Medulla oblongata (tissue), 1 donor: ENCODE data around the gene ZEB2.

Experiments used
- DNase-seq: peaks from one replicate; pipeline ENCODE4 v3.0.0-alpha.2; 2015; ENCODE audit errors: extremely low spot score

ZEB2 gene

DNA sequence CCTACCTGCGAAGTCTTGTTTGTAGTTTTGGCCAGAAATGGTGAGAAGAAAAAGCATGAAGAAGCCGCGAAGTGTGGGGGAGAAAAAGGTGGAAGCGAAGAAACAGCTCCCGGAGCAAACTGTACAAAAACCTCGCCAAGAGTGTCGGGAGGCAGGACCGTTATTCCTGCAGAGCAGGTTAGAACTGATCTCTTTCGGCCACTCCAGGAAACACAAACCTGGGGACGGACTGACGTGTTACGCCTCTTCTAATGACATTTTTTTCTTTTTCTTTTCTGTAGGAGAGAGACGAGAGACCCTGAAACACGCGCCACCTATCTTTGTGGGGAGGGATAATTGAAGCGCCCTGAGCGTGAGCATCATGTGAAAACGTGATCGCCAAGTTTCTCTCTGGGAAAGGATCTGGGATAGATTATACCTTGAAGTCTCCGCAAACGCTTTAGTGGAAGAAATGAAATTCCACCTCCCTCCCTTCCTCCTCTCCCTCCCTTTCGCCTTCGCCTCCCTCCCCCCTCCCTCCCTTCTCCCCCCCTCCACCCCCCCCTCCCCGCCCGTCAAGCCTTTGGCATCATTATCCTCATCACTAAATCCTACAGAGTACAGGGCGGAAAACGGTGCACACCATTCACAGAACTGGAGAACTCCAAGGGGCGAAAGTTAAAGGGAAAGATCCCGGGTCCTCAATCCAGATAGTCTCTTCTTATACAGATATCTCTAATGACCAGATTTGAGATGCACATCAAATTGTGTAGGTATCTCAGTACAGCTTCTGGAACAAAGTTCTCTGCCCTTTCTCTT, at the start of gene ZEB2:
ZEB2 (minus strand) TSS at position 186 of the 798 bp plus-strand sequence. CDS start 2,769 bp downstream, outside the sequence.
- peak; percentile 90 for DNase-seq

DNA sequence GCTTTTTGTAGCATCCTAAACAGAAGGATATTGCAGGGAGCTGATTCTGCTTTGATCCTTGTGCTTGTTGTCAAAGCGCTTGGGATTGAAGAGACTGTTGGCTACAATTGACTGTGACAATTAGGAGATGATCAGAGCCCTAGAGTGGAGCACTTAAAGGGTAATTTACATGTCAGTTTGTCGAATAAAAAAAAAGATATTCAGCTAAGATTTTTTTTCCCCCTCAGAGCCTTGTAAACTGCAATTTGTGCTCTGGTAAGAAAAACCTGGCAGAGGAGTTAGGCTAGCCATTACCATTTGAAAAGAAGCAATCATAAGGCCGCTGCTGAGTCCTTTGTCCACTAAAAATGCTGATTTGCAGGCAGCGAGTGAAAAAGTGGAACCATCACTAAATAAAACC, 47.8 kb upstream of the ZEB2 start:
- DNase-seq: peak; percentile 25

DNA sequence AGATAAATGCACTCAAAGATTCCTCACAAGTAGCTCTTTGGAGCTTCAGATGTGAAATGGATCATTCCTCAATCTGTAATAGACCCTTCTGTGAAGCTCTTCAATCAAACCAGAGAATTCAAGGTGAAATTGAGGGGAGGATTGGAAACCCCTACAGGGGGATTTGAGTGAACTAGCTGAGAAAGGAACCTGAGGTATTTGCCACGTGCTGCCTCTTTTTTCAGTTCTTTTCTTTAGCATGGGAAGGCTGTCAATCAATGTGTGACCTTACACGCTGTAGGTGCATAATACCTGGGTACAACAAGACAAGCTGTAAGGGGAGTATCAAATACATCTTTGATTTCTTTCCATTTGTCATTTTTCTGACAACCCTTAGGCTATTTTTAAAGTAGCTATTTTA, 46.5 kb upstream of the ZEB2 start:
- DNase-seq: no peak

DNA sequence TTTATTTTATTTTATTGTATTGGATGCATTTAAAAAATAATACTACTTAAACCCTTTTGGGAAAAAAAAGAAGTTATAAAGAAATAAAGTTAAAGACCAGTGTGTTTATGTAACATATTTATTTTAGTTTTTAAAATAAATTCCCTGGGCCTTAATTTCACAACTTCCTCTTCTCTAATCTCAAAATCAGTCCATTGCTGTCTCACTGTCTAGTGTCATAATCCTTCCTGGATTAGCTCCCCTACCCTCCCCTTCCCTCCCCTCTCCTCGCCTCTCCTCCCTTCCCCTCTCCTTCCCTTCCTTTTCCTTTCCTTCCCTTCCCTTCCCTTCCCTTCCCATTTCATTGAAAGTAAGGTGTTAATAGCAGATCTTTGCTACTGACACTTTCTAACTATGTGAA, 40.3 kb upstream of the ZEB2 start:
- DNase-seq: no peak

DNA sequence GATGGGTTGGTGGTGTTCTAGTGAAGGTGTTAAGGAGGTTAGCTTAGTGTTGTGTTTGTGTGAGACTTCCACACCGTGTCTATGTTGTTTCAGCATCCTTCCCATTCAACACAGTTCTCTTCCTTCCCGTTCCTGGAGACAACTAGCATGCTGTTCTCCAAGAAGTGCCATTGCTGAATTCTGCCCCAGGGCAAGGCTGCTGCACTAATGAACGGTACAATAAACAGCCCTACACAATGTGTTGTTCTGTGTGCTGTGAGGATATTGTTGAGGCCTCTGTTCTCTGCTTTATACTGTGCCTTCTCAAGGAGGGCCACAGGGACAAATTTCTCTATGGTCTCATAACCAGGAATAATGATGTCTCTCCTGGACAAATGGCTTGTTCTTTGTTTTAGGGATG, 39.8 kb upstream of the ZEB2 start:
- DNase-seq: no peak

DNA sequence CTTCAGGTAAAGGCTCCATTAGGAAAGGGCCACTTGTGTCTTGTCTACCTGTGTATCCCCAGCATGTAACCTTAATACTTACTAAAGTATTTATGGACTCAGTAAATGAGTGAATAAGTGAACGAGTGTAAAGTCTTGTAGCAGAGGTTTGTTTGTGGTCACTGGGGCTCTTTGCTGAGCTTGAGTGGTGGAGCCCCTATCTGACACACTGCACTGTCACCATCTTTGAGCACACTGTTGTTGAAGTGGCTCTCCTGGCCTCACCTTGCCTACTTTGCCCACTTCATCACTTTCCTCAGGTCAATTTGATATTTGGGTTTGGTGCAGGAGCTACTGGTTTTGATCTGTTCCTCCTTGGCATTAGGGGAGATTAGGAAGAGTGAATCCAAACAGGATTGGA, 39.3 kb upstream of the ZEB2 start:
- DNase-seq: no peak

DNA sequence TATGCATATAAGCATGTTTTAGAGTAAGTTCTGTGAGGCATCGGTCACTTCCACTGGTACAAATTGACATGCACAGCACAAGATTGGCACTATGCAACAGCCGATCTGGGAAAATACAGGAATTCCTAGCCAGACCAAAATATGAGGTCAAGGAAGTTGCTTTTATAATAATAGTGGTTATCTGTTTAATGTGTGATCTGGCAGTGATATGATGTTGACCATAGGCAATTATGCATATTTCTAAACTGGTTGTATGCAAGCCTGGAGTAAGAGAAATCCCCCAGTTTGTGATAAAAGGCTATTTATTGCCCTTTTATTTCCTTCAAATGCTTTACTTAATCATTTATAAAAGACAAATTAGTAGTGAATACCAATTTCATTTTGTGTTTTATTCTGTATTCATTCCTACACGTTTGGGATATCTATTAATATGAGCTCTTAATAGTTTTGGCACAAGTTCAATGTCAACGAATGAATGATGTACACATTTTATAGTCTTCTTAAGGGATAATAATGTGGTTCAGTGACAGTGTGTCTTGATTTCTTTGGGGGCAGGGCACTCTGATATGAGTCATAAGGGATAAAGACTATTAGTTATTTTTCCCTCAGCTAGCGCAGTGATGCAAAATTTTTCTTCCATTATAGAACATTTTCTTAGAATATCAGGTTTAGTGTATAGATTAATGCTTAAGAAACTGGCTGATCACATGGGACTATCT, 34.7 kb upstream of the ZEB2 start:
- no peak for DNase-seq

DNA sequence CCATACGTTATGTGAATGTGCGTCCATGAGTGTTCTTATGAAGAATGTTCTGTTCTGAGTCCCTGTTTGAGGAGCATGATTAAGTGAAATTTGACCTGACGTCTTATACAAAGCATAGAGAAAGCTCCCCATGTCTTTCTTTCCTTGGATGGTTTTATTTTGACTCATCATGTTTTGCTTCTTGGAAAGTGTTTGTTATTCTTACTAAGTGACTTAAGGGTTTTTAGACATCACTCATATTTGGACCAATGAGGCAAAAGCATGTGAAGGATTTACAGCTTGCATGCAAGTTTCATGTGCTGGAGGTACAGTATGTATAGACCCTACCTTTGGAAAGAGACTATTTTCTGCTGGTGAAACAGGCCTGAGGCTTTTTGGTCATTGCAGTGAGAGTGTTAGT, 33.5 kb upstream of the ZEB2 start:
- DNase-seq: no peak

DNA sequence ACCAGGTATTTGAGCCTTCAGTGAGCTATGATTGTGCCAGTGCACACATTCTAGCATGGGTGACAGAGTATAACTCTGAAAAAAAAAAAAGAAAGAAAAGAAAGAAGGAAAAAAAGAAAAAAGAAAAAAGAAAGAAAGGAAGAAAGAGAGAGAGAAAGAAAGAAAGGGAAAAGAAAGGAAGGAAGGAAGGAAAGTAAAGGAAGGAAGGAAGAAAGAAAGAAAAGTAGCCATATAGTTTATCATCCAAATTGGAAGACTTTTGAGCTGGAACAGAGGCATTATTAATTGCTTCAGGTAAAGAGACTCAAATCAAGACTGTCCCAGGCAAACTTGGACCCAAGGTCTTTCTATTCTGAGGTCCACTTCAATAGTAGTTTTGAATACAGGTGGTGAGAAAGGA, 32.9 kb upstream of the ZEB2 start:
- DNase-seq: no peak

DNA sequence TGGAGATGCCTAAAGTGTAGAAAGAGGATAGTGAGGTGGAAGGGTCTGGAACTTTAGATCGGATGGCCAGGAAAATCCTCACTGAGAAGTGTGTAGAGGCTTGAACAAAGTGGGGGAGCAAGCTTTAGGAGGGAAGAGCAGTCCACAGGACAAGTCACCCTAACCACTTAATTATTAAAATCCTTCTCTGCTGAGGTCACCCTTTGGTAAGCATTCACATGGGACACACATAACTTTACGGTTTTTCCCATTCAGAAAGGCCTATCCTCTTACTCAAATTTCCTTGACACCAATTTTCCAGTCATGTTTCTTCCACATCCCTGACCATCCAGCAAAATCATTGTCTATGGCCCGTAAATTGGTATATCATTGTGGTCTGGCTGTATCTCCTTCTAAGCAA, 31.0 kb upstream of the ZEB2 start:
- DNase-seq: no peak

DNA sequence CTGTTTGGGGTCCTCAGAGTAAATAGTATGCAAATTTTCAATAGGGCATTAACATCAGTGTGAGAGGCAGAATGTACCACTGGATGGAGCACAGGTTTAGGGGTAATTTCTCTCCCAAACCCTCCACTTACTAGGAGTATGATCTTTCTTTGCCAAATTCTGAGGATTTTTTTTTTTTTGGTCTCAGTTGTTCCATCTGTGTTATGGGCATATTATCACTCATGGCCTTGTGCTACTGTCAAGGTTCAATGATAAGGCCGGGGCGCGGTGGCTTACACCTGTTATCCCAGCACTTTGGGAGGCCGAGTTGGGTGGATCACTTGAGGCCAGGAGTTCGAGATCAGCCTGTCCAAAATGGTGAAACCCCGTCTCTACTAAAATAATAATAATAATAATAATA, 30.2 kb upstream of the ZEB2 start:
- DNase-seq: no peak

DNA sequence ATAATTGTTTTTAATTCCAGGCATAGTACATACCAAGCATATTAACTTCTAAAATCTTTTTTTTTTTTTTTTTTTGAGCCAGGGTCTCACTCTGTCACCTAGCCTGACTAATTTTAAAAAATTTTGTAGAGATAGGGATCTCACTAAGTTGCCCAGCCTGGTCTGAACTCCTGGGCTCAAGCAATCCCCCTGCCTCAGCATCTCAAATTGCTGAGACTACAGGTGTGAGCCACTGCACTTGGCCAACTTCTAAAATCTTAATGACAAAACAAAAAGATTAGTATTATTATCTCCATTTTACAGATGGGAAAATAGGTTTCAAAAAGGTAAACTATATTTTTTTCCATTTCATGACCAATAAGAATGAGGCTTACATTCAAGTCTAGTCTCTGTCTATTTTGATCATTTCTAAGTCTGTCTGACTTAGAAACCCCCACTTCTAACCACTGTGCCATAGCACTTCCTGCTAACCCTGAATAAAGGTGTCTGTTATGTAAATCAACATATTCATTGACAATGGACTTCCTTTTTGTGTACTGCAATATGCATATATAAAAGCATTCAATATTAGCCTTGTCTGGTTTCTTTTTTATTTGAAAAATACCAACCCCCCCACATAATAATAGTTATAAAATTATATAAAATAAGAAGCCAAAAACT, 28.7 kb upstream of the ZEB2 start:
- no peak for DNase-seq

DNA sequence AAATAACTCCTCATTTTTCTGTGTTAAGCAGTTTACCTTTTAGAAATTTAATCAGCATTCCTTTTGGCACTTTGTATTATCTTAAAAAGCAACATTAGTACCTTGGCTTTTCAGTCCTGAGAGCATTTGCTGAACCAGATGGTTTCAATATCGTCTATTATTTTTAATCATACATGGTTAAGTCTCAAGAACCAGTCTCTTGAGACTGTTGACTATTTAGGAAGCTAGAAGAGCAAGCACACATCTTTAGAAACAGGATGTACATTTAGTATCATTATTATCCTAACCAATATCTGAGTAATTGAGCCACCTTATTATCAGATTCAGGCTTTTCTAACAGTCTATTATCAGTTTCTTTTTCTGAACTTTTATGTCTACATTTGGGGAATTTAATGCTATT, 28.2 kb upstream of the ZEB2 start:
- DNase-seq: no peak

DNA sequence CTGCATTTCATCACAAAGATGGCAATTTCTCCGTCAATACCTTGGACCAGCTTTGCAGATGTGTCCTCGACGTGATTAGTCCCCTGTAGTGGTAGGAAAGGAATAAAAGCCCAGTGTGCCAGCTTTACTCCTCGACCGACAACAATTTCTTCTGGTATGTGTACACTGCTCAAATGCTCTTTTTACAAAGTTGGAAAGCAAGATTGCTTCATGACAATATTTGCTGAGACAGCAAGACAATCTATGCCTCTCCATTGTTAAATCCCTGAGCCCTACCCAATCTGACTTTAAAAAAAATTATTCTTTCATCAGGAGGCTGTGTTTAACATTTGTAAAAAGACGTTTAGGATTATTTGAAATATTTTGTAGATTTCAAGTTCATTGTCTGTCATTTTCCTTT, 27.6 kb upstream of the ZEB2 start:
- no peak for DNase-seq

DNA sequence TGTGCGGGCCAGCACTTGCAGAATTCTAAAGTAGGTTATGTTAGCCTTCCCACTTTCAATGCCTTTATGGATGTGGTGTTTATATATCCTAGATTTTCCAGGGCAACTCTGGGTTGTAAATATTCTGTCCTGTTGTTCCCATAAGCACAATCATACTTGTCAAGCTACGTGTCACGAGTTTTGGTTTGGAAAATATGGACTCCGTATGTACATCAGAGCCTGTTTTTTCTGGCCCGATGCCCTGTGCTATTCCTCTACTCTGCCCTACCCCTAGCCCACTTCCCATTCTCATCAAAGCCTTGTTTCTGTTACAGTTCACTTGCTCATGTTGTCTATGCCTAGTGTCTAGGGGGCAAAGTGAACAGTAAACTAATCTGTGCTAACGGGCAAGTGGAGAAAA, 27.0 kb upstream of the ZEB2 start:
- DNase-seq: peak; percentile 17

DNA sequence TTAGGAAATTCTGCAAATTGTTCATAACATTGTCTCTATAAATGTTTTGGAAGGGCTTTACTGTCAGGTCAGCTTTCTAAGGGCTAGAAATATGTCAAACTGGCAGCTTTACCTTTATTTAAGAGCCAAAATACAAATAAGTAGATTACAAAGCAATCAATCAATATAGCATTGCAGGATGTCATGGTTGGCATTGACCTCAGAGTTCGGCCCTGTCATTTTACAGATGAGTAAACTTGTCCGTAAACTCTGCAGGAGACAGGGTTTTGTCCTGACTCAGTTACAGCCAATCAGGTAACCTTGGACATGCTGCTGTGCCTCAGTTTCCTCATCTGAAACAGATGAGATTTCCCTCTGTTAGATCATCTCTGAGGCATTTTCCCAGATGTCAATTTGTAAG, 25.9 kb upstream of the ZEB2 start:
- DNase-seq: no peak

DNA sequence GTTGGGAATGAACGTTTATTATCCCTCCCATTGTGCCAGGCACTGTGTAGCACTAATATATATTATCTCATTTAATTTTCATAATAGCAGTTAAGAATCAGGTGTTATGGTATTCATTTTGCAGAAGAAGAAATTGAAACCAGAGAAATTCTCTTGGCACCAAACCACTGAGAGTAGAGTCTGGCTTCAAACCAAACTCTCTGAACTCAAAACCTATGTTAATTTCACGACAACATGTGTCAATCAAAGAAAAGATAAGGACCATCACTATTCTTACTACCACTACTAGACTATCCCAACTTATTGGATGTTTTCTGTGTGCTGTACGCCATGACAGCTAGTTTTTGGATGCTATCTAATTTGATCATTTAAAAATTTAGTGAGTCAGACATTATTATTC, 24.1 kb upstream of the ZEB2 start:
- DNase-seq: no peak

DNA sequence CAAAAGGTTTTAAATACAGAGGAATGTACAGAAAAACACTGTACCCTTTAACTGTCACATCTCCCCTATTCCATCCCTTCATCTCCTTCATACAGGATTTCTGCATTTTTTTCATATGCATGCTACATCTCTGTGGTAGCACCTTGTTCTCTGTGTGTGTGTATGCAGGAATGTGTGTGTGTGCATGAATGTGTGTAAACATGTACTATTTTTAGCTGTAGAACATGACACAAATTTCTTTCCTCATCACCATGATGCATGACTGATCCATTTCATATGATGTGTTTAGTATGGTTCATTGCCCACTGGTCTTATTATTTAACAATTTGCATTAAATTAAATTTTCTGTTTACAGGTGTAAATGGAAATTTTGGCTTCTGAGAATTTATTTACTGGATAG, 21.5 kb upstream of the ZEB2 start:
- DNase-seq: no peak

DNA sequence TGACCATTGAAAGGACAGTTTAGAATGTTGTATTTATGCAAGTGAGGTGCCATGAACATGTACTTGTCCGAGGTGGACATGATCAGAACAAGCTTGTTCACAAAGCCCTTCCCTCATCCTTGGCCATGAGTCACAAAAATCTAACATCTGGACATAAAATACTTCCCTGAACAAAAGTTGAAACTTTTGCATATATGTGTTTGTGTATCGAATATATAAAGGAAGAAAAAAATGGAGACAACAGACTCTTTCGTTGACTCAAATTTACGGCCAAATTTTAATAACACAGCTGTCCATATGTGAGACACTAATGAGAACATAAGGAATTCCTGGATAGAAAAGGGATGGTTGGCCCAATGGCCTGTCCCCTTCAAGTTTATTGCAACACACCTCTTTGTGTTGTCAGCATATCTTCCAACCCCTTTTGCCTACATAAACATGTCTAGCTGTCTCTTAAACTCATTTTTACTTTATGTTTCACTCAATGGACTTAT, 19.4 kb upstream of the ZEB2 start:
- no peak for DNase-seq

DNA sequence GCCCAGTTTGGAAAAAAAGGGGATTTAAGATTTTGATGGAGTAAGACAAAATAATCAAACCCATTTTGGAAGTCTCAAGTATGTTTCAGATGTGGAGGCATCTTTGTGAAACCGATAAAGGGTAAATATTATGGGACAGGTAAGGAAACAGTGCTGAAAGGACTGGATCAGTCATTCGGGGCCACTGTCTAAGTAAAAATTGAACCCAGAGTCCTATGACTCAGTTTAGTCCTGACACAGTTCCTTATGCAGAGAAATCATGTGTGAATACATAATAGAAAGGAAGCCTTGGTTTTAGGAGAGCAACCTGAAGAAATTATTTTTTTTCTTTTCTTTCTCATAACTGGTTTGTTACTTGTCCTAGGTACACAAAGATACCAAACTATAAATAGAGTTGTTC, 15.4 kb upstream of the ZEB2 start:
- no peak for DNase-seq

DNA sequence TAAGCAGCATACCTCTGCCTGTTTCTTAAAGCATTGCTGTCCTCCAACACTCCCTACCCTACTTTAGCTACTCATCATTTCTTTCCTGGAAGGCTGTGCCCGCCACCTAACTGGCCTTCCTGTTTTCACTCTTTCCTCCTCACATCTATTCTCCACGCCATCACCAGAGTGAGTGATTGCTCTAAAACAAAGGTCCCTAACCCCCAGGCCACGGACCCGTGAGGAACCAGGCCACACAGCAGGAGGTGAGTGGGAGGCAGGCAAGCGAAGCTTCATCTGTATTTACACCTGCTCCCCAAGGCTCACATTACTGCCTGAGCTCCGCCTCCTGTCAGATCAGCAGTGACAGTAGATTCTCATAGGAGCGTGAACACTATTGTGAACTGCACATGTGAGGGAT, 13.3 kb upstream of the ZEB2 start:
- DNase-seq: no peak

DNA sequence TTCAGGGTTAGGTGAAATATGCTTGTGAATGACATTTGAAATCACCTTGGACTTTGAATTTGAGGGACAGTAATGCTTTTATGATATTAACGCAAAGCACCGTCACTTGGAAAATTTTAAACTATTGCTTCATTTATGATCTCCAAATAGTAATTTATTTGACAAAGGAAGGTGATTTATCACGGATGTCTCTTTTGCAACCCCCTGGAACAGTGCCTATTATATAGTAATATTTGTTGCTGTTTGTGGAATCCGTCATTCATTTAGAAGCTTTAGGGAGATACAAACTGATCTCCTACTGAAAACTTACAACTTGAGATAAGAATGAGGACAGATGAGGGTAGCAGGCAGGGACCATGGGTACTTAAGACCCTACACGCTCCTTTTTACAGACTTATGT, 10.7 kb upstream of the ZEB2 start:
- DNase-seq: no peak

DNA sequence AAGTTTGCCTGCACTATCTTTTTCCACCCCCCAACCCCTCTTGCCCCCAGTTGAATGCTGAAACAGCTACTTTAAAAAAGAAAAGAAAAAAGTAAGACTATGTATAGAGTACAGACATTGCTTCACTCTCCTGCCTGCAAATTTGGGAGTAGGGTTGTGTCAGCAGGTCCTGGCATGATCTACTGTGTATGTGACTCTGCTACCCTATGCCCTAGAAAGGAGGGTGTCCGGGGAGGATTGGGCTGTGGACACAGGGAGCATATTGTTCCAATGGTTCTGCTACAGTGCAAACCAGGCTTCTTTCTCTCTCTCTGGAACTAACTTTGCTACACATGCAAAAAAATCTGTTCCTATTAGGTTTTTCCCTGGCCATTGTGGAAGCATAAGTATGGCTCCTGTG, 9.9 kb upstream of the ZEB2 start:
- peak; percentile 21 for DNase-seq
